NCI-H1092 treated with DMSO at 0.1 percent for 48 hours (cell line): ENCODE measurements around the gene SERGEF.

ENCODE experiments used
- DNase-seq: peaks from one replicate; lab custom pipeline; 2025; lab: John Stamatoyannopoulos, UW

Gene SERGEF

DNA sequence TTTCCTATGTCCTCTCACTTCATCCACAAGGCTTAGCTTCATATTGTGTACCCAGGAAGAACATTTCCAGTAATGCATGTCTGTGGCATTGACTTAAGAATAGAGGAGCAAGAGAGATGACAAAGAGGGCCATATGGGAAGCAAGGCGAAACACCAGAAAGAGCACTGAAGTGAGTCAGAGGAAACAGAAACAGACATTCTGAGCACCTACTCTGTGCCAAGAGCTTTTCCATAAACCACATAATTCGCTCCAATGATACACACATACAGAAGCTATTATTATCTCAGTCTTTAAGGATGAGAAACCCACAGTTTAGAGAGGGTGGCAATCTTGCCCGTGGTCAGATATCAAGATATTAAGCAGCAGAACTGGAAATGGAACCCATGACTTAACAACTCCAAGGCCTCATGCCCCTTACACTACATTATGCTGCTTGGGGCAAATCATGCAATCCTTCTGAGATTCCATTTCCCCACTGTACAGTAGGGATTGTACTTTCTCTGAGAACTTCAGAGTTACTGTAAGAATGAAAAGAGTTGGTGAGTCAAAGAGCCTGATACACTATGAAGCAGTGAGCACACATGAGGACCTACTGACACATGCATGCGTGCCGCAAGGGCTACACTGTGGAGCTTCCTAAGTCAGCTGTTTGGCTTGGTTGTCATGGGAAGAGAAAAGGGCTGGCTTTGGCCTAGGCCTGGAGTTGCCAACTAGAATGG is 151.7 kb downstream of the SERGEF start:
- DNase-seq: no peak

DNA sequence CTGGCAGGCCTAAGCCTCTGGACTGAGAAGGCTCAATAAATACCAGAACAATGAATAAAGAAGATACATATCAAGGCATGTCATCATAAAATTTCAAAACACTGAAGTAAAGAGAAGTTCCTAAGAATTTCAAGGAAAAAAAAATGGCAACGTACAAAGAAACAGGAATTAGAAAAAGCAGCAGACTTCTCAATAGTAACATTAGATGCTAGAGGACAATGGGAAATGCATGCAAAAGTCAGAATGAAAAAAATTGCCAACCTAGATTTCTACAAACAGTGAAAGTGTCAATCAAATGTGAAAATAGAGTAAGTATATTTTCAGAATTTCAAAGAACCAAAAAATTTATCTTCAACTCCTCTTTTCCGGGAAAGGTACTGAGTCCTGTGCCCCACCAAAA is 153.3 kb downstream of the SERGEF start:
- DNase-seq: no peak

DNA sequence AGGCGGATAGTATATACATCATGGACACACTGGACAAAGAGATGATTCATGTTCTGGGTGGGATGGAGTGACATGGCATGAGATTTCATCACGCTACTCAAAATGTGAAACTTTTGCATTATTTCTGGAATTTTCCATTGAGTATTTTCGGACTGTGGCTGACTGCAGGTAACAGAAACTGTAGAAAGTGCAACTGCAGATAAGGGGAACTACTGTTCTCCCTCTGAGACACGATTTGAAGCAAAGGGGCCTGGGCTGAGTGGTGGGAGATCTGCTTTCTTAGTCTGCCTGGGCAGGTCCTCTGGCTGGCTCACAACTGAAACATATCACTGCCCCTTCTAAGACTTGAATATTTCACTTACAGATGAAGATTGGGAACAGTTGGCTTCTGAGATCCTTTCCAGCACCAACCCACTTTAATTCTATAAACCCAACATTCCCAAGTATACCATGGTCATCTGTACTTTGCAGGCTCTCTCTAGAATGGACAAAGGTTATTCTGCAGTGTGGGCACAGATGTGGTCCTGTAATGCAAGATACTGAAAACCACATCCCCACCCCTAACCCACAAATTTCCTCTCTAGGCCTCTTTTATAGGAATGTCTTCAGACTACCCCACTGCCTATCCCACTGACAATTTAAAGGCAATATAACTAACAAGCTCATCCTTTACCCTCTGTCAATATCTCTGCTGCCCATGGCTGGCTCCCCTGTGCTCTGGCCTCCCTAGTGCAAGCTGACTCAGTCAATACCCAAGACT is 157.1 kb downstream of the SERGEF start:
- no peak for DNase-seq

DNA sequence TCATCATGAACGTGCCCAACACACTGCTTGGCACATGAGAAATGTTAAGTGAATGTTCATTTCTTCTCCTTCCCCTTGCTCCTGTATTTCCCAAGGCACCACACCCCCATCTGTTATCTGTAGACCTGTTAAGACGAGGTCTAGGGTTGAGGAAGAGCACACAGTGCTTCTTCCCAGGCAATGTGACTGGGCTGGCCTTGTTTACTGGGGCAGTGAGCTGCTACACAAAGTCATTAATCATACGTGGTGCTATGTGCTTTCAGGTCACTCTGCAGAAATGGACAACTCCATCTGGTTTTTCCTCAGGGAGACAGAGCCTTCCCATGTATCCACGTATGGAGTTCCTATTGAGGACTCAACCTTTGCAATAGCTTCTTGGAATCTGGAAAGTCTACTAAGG is 159.6 kb downstream of the SERGEF start:
- DNase-seq: no peak

DNA sequence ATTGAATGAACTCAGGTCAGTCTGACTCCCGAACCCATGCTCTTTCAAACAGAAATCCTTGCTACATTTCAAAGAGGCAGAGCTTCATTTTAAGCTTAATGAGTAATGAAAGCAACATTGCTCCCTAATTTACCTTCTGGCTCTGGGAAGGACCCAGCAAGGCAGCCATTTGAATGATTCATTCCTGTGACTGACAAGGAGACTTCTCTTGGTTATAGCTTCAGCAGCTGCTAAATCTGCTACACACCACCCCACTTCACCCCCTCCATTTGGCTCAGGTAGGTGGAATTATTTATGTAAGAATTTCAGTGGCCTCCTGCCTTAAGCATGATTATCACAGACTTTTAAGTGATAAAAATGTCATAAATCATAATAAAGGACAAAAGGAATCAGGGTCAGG is 160.6 kb downstream of the SERGEF start:
- DNase-seq: no peak

DNA sequence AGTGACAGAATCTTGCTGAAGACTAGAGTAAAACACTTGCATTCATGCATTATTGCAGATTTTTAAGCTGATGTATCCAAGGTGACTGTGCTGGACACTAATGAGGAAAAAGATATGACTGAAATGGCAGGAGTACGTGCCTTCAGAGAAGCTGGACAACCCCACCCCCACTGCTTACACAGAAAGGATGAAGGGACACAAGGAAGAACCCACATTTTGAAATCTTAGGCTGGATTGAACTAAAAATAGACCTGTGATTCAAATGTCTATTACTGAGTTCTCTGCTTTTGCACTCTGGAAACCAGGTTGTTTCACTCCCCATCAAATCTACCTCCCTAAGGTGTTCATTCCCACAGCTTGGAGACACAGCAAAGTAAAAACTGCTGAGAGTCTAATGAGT is 161.2 kb downstream of the SERGEF start:
- no peak for DNase-seq

DNA sequence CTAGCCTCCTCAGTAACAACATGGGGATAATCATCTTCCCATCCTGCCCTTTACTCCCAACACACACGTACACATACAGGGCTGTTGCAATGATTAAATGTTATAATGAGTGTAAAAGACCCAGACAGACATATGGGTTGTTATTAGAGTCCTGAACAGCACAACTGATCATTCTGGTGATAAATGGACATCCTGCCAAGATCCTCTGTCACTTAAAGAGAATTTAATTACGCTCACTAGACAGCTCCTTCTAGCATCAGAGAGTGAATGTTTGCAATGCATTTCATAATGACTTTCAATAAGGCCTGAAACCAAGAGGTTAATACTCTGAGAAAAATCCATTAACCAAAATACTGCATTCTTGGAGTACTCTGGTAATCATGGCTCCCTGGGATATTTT is 162.5 kb downstream of the SERGEF start:
- DNase-seq: no peak

DNA sequence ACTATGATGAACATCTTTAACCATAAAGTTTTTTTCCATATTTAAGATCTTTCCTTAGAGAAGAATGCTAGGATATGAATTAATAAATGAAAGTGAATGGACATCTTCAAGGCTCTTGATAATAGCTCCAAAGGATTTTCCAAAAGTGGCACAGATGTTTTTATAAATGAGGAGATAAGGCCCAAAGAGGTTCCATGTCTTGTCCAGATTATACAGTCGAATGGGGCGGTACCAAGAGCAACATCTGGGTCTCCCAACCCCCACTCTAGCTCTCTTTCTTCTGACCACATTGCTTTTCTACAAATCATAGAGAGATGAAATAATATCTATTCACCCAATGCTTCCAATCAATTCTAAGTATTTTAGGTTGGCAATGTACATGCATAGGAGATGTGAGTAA is 164.1 kb downstream of the SERGEF start:
- DNase-seq: no peak

DNA sequence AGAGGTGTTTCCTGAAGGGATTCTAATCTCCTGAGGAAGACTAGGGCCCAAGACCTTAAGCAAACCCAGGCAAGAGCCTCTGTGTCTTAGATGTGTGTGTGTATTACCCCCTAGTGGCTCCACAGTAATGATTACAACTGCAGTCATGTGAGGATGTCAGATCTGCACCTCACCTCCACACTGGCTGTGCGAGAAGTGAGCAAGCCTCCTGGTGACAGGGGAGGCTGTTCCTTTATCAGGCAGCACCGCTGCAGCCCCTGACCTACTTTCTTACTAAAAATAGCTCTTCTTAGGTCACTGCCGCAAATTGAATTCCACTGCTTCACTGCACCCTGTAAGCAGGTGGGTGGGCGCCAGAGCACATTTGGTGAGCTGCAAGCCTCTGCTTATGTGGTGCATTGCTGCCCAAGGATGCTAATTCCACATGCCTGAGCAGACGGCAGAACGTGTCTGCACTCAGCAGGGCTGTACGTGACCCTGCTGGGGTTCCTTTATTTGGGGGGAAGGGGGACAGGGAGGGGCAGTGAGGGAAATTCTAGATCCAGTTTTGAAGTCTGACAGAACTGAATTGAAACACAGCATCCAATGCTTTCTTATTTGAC is 165.9 kb downstream of the SERGEF start:
- no peak for DNase-seq

DNA sequence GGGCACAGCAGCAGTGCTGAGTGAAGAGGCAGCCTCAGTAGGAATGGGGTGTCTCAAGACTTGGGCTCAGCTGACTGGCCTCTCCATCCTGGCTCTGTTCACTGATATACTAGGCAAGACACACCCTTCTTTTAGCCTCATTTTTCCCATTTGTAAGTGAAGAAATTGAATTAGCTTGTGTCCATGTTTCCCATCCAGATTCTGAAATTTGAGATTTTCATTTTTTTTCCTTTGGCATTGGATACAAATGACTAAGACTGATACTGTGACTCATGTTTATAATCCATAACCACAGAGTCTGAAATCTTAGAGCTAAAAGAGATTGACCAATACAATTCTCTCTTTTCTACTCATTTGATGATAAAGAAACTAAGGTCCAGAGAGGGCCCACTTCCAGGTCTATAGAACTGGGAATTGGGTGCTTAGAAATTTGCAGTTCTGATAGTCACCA is 167.4 kb downstream of the SERGEF start:
- DNase-seq: no peak

DNA sequence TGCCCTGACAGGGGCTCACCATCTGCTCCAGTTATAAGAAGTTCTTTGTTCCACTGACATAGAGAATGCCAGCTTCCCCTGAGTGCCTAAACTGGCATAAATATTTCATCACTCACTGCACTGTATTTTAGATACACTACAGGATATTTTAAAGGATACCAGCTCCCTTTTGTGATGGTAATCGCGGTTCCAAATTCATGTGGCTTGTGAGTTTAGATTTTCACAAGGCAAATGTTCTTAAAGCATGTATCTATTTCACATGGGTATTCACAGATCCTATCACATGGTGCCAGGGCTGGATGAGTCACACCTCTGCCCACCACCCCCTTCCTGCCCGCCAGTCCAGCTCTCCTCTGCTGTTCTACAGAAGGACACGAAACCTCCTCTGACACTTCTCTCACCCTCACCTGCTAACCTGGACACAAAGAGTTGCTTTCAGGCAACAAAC is 172.7 kb downstream of the SERGEF start:
- DNase-seq: no peak

DNA sequence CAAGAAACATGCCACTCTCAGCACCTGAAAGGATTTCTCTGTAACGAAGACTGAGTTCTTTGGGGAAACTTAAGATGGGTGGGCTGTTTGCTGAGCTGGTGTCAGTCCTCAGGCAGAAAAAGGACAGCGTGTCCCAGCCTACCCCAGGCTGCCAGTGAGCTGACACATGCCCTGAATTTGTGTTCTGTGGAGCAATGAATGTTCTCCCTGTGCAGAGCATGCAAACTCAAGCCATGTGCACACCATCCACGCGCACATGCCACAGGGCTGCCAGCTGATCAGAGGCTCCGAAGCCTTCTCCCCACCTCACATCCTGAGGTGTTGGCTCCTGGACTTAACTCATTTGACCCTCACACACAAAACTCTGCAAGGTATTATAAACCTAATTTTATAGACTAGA is 173.4 kb downstream of the SERGEF start:
- DNase-seq: no peak

DNA sequence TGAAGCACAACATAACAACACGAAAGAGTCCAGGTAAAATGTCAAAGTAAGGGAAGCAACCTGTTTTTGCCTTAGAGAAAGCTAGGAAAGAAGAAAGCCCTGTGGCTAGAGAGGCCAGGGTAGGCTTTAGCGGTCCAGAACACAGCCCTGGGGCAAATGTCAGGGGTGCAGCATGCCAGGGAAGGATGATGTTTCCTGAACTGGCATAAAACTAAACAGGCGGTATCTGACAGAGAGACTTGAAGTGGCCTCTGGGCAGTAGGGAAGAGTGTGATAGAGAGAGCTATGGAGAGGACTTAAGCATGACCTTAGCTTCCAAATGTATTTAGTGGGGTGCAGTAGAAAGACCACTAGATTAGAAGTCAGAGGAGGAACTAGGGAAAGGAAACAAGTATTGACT is 174.7 kb downstream of the SERGEF start:
- DNase-seq: no peak

DNA sequence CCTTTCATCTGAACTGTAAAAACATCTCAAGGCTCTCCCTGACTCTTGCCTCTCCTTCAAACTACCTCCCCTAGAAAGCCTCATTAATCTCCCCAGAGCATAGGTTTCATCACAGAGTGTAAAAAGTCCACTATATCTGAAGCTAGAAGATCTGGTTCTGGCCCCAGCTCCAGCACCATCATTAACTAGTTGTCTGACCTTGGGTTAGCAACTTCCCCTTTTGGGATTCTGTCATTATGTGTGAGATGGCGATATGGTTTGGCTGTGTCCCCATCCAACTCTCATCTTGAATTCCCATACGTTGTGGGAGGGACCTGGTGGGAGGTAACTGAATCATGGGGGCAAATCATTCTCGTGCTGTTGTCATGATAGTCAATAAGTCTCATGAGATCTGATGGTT is 181.0 kb downstream of the SERGEF start:
- no peak for DNase-seq

DNA sequence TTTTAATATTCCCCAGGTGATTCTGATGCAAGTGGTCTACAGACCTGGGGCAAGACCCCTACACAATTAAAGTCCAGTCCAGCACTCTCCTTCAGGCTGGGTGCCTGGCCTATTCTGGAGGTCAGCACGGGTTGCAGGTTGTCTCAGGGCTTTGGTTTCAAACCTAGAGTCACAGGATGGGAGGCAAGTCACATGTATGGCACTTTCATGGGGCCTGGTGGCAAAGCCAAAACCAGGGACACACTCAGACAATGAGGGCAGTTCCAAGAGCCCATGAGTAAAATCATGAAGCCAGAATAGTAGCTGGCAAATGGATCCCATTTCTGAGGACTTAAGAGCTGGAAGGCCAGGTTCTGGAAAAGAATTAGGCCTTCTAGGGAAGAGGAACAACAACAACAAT is 181.6 kb downstream of the SERGEF start:
- no peak for DNase-seq

DNA sequence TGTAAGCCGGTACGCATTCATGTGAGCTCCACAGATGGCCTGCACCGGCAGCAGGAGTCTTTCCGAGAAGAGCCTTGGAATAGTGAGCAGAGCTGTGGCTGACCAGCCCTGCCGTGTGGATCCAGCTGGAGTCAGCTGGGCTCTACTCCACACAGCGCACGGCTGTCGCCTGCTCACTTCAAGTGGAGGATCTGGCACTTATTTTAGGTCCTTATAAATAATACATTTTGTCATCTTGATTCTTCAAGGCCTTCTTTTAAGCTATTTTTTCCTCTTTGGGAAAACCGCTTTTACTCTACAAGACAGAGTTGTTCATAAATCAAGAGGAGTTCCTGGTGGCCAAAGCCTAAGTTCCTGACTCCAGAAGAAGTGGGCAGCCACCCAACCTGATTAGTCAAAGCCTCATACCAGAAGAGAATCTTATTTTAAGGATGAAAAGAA is 184.5 kb downstream of the SERGEF start:
- DNase-seq: no peak

DNA sequence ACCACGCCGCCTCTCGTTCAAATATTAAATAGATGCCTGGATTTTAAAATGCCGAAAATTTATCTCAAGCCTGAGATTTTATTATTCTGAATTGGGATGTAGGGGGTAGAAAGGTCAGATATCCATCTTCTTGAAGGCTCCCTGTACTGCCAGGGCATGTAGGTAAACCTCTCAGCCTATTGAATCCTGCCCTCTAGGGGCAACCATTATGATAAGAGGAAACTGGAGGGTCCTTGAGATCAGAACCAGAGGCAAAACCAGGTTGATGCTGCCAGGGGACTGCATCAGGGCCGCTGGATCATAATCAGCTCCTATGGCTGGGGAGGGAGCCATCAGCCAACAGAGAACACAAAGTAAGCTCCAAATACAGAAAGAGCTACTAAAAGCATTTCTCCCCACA is 185.8 kb downstream of the SERGEF start:
- DNase-seq: peak; percentile 48

DNA sequence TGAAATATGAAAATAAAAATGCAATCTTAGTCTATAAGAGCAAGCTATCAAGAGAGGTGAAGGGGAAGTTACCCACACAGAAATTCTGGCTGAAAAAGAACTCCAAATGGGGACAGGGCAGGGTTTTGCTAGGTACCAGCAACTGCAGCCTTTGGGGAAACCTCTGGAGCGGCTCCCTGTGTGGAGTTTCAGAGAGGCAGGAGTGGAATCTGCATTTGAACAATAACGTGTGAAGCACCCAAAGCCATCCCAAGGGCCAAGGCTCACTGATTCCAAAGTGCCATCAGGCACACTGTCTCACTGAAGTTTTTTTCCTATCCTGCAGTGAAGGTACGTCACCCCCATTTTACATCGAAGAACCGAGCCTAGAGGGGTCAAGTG is 190.5 kb downstream of the SERGEF start:
- no peak for DNase-seq

DNA sequence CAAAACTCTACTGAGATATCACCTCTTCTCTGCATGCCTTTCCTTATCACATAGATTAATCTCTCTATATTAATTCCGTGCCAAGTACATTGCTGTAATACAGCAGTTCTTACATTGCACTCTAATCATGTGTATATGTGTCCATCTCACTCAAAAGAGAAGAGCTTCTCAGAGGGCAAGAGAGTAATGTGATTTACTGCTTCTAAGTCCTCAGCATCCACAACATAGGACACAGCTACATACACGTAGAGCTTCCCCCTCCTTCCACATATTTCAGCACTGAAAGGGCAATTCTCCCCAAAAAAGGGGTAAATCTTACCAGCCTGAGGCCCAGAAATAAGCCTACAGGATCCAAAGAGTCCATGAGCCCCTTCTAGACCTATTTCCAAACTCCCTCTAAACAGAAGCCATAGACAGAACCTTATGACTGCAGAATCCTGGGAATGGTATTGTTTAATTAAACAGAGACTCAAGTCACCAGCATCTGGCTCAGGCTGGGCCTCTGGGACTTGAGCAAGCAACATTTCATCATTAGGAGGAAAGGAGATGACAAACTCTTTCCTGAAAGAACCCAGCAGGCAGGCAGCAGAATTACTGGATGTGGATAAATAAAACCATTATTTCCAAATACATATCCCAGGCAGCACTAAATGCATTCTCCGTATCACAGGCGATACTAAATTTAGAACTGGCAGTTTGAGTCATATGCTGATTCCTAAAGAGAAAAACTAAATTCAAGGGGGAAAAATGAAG is 191.0 kb downstream of the SERGEF start:
- DNase-seq: no peak

DNA sequence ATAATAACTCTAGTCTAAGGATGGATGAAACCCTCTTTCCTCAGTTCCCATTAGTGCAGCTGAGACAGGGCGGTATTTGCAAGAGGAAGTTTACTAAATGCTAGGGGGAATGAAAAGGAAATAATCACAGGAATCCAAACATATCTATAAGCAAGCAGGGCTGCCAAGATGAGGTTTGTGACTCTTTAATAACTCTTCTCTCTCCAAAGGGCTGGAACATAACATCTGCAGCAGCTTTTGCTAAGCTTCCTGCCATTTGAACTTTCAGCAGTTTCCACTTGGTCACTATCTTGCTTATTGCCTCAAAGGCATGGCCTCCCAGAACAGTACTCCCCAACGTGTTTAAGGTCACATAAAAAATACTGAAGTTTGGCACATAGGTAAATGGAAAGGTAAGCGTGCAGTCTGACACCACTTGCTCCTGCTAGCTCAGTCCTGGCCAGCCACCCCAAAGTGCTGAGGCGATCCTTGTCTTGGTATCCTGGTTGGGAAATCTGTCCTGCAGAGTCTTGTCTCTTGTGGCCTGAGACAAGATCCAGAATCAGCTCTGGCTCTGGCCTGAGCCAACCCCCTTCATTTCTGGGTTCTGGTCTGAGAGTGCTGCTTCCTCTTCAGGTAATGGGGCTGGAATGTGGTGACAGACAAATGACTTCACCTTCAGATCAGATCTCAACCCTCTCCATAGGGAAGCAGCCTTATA is 196.5 kb downstream of the SERGEF start:
- no peak for DNase-seq

DNA sequence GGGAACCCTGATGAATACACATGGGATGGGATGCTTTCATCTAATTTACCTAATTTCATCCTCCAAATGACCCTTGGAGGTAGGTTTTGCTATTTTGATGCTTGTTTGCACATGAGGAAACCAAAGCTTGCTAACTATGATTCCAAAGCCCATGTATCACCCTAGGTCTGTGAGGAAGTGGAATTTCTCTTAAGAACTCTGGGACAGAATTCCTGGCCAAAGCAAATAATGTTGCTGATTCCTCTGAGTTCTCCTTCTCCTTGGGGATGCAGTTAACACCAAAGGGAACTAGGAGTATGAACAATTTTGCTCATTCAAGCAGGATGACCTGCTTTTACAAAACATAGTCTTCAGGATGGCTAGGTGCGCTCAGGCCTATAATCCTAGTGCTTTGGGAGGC is 198.3 kb downstream of the SERGEF start:
- no peak for DNase-seq
